IMR-90 (cell line): ENCODE measurements around the gene GALNT4. TPM values are rescaled to one million over a fixed set of nuclear protein-coding genes. Genes with fewer than 3 reads are reported as not detected.

Experiments
- ATAC-seq: fragments of 200-7000 bp; cut with Tn5 transposase; 2 replicates; pipeline ENCODE4 v1.9.1; 2020; ENCODE audit warnings: low read depth, mild to moderate bottlenecking, moderate library complexity
- BruUV-seq: library from RNA; stranded (reverse); fragments of 400-500 nt; replicated peaks from 2 replicates; lab custom pipeline; 2021; lab: Mats Ljungman, UMichigan
- CTCF ChIA-PET: fragments of 300-600 bp; formaldehyde crosslinking; extraction: SDS; loops from one replicate; lab custom pipeline; 2021; ENCODE audit warnings: antibody characterized with exemption; lab: Yijun Ruan, JAX
- POLR2A ChIA-PET: fragments of 300-600 bp; sonication (Branson Sonifier 250); formaldehyde crosslinking; loops from one replicate; lab custom pipeline; 2022; ENCODE audit warnings: antibody characterized with exemption; ENCODE audit not compliant: unreplicated experiment; lab: Charles Lee
- DNase-seq: peaks from one replicate; pipeline ENCODE4 v3.0.0; 2013
- H2AFZ ChIP-seq: replicated peaks from 2 replicates; pipeline ENCODE3; 2013; ENCODE audit warnings: low read length, mild to moderate bottlenecking; ENCODE audit not compliant: poor library complexity
- H2AK5ac ChIP-seq: 2 replicates; pipeline ENCODE4 v1.6.1; 2013; ENCODE audit warnings: low read depth, low read length, inconsistent platforms
- H2AK9ac ChIP-seq: replicated peaks from 2 replicates; pipeline ENCODE3; 2013; ENCODE audit warnings: mild to moderate bottlenecking, low read depth, low read length, moderate library complexity; ENCODE audit not compliant: poor library complexity
- H2BK120ac ChIP-seq: 2 replicates; pipeline ENCODE4 v1.6.1; 2013; ENCODE audit warnings: low read depth, low read length, inconsistent platforms
- H2BK15ac ChIP-seq: 3 replicates; pipeline ENCODE4 v1.6.1; 2013; ENCODE audit warnings: low read depth, low read length, inconsistent platforms
- H2BK20ac ChIP-seq: 2 replicates; pipeline ENCODE4 v1.6.1; 2013; ENCODE audit warnings: low read depth, mild to moderate bottlenecking, inconsistent platforms, low read length, moderate library complexity
- H2BK5ac ChIP-seq: 2 replicates; pipeline ENCODE4 v1.6.1; 2013; ENCODE audit warnings: mild to moderate bottlenecking, low read depth, low read length, inconsistent platforms; ENCODE audit not compliant: poor library complexity, severe bottlenecking
- H3K14ac ChIP-seq: replicated peaks from 2 replicates; pipeline ENCODE4 v1.6.1; 2013; ENCODE audit warnings: low read depth, low read length, inconsistent platforms
- H3K18ac ChIP-seq: 2 replicates; pipeline ENCODE4 v1.6.1; 2013; ENCODE audit warnings: low read depth, low read length, control low read depth
- H3K23ac ChIP-seq: 2 replicates; pipeline ENCODE4 v1.6.1; 2013; ENCODE audit warnings: low read depth, low read length, inconsistent platforms
- H3K27ac ChIP-seq: 2 replicates; pipeline ENCODE4 v1.5.1; 2013; ENCODE audit warnings: mild to moderate bottlenecking, control low read depth, low read length; ENCODE audit not compliant: insufficient read depth
- H3K27me3 ChIP-seq: 2 replicates; pipeline ENCODE4 v1.6.1; 2013; ENCODE audit warnings: low read length; ENCODE audit not compliant: control insufficient read depth, insufficient read depth
- H3K36me3 ChIP-seq: 2 replicates; pipeline ENCODE4 v1.6.1; 2013; ENCODE audit warnings: low read length, mixed read lengths; ENCODE audit not compliant: control insufficient read depth, insufficient read depth
- H3K4ac ChIP-seq: 2 replicates; pipeline ENCODE4 v1.6.1; 2013; ENCODE audit warnings: low read depth, low read length, inconsistent platforms
- H3K4me1 ChIP-seq: 2 replicates; pipeline ENCODE4 v1.6.1; 2013; ENCODE audit warnings: low read length, mixed read lengths; ENCODE audit not compliant: control insufficient read depth, insufficient read depth
- H3K4me2 ChIP-seq: 2 replicates; pipeline ENCODE4 v1.6.1; 2013; ENCODE audit warnings: low read depth, mild to moderate bottlenecking, control low read depth, low read length, moderate library complexity
- H3K4me3 ChIP-seq: 2 replicates; pipeline ENCODE4 v1.5.1; 2013; ENCODE audit warnings: low read depth, mild to moderate bottlenecking, control low read depth, low read length, moderate library complexity; ENCODE audit not compliant: insufficient read depth
- H3K56ac ChIP-seq: 2 replicates; pipeline ENCODE4 v1.6.1; 2013; ENCODE audit warnings: low read length, inconsistent platforms; ENCODE audit not compliant: insufficient read depth; ENCODE audit errors: extremely low read depth
- H3K79me1 ChIP-seq, 2 experiments: 2 replicates each; pipeline ENCODE4 v1.6.1; 2013; ENCODE audit warnings: low read length in 2 of 2, inconsistent platforms in 1 of 2, low read depth in 1 of 2
- H3K9ac ChIP-seq: 2 replicates; pipeline ENCODE4 v1.6.1; 2013; ENCODE audit warnings: low read depth, low read length, control low read depth
- H3K9me1 ChIP-seq: 2 replicates; pipeline ENCODE4 v1.6.1; 2013; ENCODE audit warnings: low read length, inconsistent platforms; ENCODE audit not compliant: insufficient read depth
- H3K9me3 ChIP-seq: 2 replicates; pipeline ENCODE4 v1.6.1; 2013; ENCODE audit warnings: low read length; ENCODE audit not compliant: control insufficient read depth, insufficient read depth
- H4K20me1 ChIP-seq: 2 replicates; pipeline ENCODE4 v1.6.1; 2013; ENCODE audit warnings: low read length, inconsistent platforms; ENCODE audit not compliant: insufficient read depth
- H4K5ac ChIP-seq: 2 replicates; pipeline ENCODE4 v1.6.1; 2013; ENCODE audit warnings: mild to moderate bottlenecking, low read depth, low read length, control low read depth
- H4K8ac ChIP-seq, 2 experiments: 2 replicates each; pipeline ENCODE4 v1.6.1; 2013; ENCODE audit warnings: low read depth in 2 of 2, low read length in 2 of 2, control low read depth in 1 of 2, inconsistent platforms in 1 of 2
- H4K91ac ChIP-seq: 2 replicates; pipeline ENCODE4 v1.6.1; 2013; ENCODE audit warnings: low read depth, low read length, inconsistent platforms; ENCODE audit not compliant: insufficient read depth
- CEBPB ChIP-seq: IDR thresholded peaks from 2 replicates; pipeline ENCODE4 v1.6.1; 2012; ENCODE audit warnings: low read depth, low read length, improper control_type of control experiment
- CHD1 ChIP-seq: IDR thresholded peaks from 2 replicates; pipeline ENCODE4 v1.6.1; 2012; ENCODE audit warnings: low read depth, low read length, improper control_type of control experiment
- CTCF ChIP-seq: conservative IDR thresholded peaks from 2 replicates; pipeline ENCODE4 v1.5.1; 2012; ENCODE audit warnings: mild to moderate bottlenecking, low read depth, low read length, improper control_type of control experiment
- MAFK ChIP-seq: IDR thresholded peaks from 2 replicates; pipeline ENCODE4 v1.6.1; 2012; ENCODE audit warnings: low read depth, low read length, improper control_type of control experiment
- MAZ ChIP-seq: IDR thresholded peaks from 2 replicates; pipeline ENCODE4 v1.6.1; 2012; ENCODE audit warnings: low read depth, mild to moderate bottlenecking, low read length, improper control_type of control experiment, moderate library complexity, borderline replicate concordance
- MXI1 ChIP-seq: IDR thresholded peaks from 2 replicates; pipeline ENCODE4 v1.6.1; 2012; ENCODE audit warnings: low read depth, mild to moderate bottlenecking, low read length, moderate library complexity, borderline replicate concordance
- NFE2L2 ChIP-seq: fragments of 150-350 bp; IDR thresholded peaks from 2 replicates; pipeline ENCODE4 v1.6.1; 2016; ENCODE audit warnings: low read depth, mild to moderate bottlenecking, low read length
- POLR2A ChIP-seq: IDR thresholded peaks from 2 replicates; pipeline ENCODE4 v1.6.1; 2012; ENCODE audit warnings: mild to moderate bottlenecking, low read depth, low read length
- RAD21 ChIP-seq: IDR thresholded peaks from 2 replicates; pipeline ENCODE4 v1.6.1; 2012; ENCODE audit warnings: low read length, improper control_type of control experiment
- RCOR1 ChIP-seq: IDR thresholded peaks from 2 replicates; pipeline ENCODE4 v1.6.1; 2012; ENCODE audit warnings: mild to moderate bottlenecking, low read length, improper control_type of control experiment; ENCODE audit not compliant: insufficient replicate concordance
- RFX5 ChIP-seq: IDR thresholded peaks from 2 replicates; pipeline ENCODE4 v1.8.0; 2012; ENCODE audit warnings: low read depth, mild to moderate bottlenecking, low read length, moderate library complexity
- SMC3 ChIP-seq: fragments of 150-350 bp; IDR thresholded peaks from 2 replicates; pipeline ENCODE4 v1.6.1; 2016; ENCODE audit warnings: low read depth, mild to moderate bottlenecking, antibody characterized with exemption, low read length, moderate library complexity
- WGBS, 2 experiments: methylation state at CpG; one replicate each; pipeline versions ENCODE4 v1.1.5 to v1.1.7; 2013; ENCODE audit warnings: missing lambda C conversion rate in 2 of 2; ENCODE audit not compliant: insufficient read length in 1 of 2; ENCODE audit errors: extremely low coverage in 2 of 2; 5-methylcytosine and 5-hydroxymethylcytosine counted together
- dilution Hi-C: fragments of 300-500 bp; cut with HindIII; formaldehyde crosslinking; loops from one replicate; pipeline ENCODE4 v1.14.3; 2018; ENCODE audit warnings: low sequenced_read_pairs; ENCODE audit not compliant: unreplicated experiment
- in situ Hi-C: fragments of 300-500 bp; cut with MboI; formaldehyde crosslinking; loops from 3 replicates; pipeline ENCODE4 v1.14.3; 2019; ENCODE audit warnings: low sequenced_read_pairs, inconsistent platforms, mixed read lengths
- intact Hi-C: fragments of 100-400 bp; cut with micrococcal nuclease; formaldehyde crosslinking; loops from 2 replicates; pipeline ENCODE4 v1.10.0; 2022
- polyA plus RNA-seq, 3 experiments: library from polyadenylated mRNA; depleted of rRNA; stranded (reverse); fragments of >200 nt; gene quantifications; 2 replicates each; pipeline ENCODE4 v1.2.3, GENCODE V29; 2012; ENCODE audit warnings: low replicate concordance in 1 of 3
- total RNA-seq: library from RNA; depleted of rRNA; stranded (reverse); fragments of >200 nt; gene quantifications from 2 replicates; pipeline ENCODE4 v1.2.3, GENCODE V29; 2012
- TF ChIP-seq, protein P1 (sequence below): fragments of 150-350 bp; IDR thresholded peaks from 2 replicates; pipeline ENCODE4 v1.6.1; 2017; ENCODE audit warnings: mild to moderate bottlenecking, antibody characterized with exemption, low read length, low read depth
- TF ChIP-seq, protein P2 (sequence below): fragments of 150-350 bp; IDR thresholded peaks from 2 replicates; pipeline ENCODE4 v1.6.1; 2016; ENCODE audit warnings: low read depth, mild to moderate bottlenecking, low read length, moderate library complexity, borderline replicate concordance

The GALNT4 gene
- total and polyA plus RNA-seq, 2 of the 4 experiments (the other 2 are of a cell fraction), result 2.6 to 9.0 TPM

- H2BK5ac ChIP-seq, result no peak overlapping the region
- H3K9me1 ChIP-seq, result no peaks in the 10 kb centered on the region; the same call in 1 of the 2 replicates
- H3K4me3 ChIP-seq, result no peak overlapping the region
- H3K4me1 ChIP-seq, result no peaks in the 10 kb centered on the region; the same call in 1 of the 2 replicates
- intact Hi-C loops (no loop called here), dilution Hi-C loops (no loop called here), in situ Hi-C loops (no loop called here)
- POLR2A ChIA-PET, result interaction anchor here (0.6 kb wide), 1 partner anchor 391 kb away, joined by 3 read pairs; no protein-coding TSS in a partner anchor
- peak overlapping the region; percentile 3; the same call in 1 of the 2 replicates for H3K4ac ChIP-seq
- no peak for DNase-seq
- H3K4me2 ChIP-seq, result no peak overlapping the region
- CTCF ChIA-PET, result interaction anchor here (1.4 kb wide), 1 partner anchor 48 kb away, joined by 3 read pairs; the partner anchor contains the start of gene POC1B
- peak overlapping the region; percentile 69; the same call in 1 of the 2 replicates for H2BK20ac ChIP-seq
- no peak overlapping the region for H3K14ac ChIP-seq
- H2AFZ ChIP-seq, result no peak overlapping the region
- H3K56ac ChIP-seq, result no peak overlapping the region
- 100% methylated on average over 2 of the region's 8 CpGs; no CpG with 5 or more reads in 1 of the 2 experiments for WGBS, 2 experiments
- H2AK5ac ChIP-seq, result peak overlapping the region; percentile 5; the same call in 1 of the 2 replicates
- H3K79me1 ChIP-seq, result peaks cover 0 to 7% of the 10 kb centered on the region in 2 experiments; a peak in 1 of 4 replicates
- ATAC-seq, result no peak
- H4K5ac ChIP-seq, result no peak overlapping the region
- H3K9ac ChIP-seq, result no peak overlapping the region
- H4K91ac ChIP-seq, result peak overlapping the region; percentile 7; the same call in 1 of the 2 replicates
- no peaks in the 10 kb centered on the region for H3K36me3 ChIP-seq
- no peak overlapping the region for H3K18ac ChIP-seq
- H4K8ac ChIP-seq, result no peak overlapping the region
- H3K9me3 ChIP-seq, result no peaks in the 10 kb centered on the region
- no peak overlapping the region for H2AK9ac ChIP-seq
- H2BK120ac ChIP-seq, result peak overlapping the region; percentile 69
- BruUV-seq, result no TSS peak
- H4K20me1 ChIP-seq, result no peaks in the 10 kb centered on the region
- H3K27ac ChIP-seq, result no peak overlapping the region
- H3K23ac ChIP-seq, result 0 out of 2 replicates have a peak overlapping the region, but pooled peaks have one; percentile 1
- no peaks in the 10 kb centered on the region for H3K27me3 ChIP-seq
- H2BK15ac ChIP-seq, result 0 out of 3 replicates have a peak overlapping the region, but pooled peaks have one; percentile 38
- no peak for TF ChIP-seq CHD1
- TF ChIP-seq MXI1, result no peak
- no peak for TF ChIP-seq POLR2A
- TF ChIP-seq NFE2L2, result no peak
- TF ChIP-seq SMC3, result no peak
- TF ChIP-seq, protein P1, sequence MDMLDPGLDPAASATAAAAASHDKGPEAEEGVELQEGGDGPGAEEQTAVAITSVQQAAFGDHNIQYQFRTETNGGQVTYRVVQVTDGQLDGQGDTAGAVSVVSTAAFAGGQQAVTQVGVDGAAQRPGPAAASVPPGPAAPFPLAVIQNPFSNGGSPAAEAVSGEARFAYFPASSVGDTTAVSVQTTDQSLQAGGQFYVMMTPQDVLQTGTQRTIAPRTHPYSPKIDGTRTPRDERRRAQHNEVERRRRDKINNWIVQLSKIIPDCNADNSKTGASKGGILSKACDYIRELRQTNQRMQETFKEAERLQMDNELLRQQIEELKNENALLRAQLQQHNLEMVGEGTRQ, result no peak
- no peak for TF ChIP-seq RAD21
- no peak for TF ChIP-seq CTCF
- TF ChIP-seq RFX5, result no peak
- TF ChIP-seq, protein P2, sequence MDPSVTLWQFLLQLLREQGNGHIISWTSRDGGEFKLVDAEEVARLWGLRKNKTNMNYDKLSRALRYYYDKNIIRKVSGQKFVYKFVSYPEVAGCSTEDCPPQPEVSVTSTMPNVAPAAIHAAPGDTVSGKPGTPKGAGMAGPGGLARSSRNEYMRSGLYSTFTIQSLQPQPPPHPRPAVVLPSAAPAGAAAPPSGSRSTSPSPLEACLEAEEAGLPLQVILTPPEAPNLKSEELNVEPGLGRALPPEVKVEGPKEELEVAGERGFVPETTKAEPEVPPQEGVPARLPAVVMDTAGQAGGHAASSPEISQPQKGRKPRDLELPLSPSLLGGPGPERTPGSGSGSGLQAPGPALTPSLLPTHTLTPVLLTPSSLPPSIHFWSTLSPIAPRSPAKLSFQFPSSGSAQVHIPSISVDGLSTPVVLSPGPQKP, result no peak
- TF ChIP-seq RCOR1, result no peak
- TF ChIP-seq MAZ, result no peak
- TF ChIP-seq CEBPB, result no peak
- TF ChIP-seq MAFK, result no peak
Measured at GRCh38 chr12:89477633-89478279, 46.8 kb downstream of the GALNT4 start.
